DOHH2 (cell line): Measurements from ENCODE around the gene SLIT1.

Source experiments
- EZH2phosphoT487 ChIP-seq: fragments of 200-600 bp; sonication (generic); IDR thresholded peaks from 2 replicates; pipeline ENCODE4 v1.6.1; 2017; ENCODE audit warnings: borderline replicate concordance, mild to moderate bottlenecking, antibody characterized with exemption, low read length, moderate library complexity, mixed read lengths
- TF ChIP-seq, protein P1 (sequence below): fragments of 200-600 bp; sonication (generic); IDR thresholded peaks from one replicate; pipeline ENCODE4 v1.5.1; 2014; ENCODE audit warnings: antibody characterized with exemption, mild to moderate bottlenecking, low read depth, low read length; ENCODE audit not compliant: poor library complexity, severe bottlenecking

DNA sequence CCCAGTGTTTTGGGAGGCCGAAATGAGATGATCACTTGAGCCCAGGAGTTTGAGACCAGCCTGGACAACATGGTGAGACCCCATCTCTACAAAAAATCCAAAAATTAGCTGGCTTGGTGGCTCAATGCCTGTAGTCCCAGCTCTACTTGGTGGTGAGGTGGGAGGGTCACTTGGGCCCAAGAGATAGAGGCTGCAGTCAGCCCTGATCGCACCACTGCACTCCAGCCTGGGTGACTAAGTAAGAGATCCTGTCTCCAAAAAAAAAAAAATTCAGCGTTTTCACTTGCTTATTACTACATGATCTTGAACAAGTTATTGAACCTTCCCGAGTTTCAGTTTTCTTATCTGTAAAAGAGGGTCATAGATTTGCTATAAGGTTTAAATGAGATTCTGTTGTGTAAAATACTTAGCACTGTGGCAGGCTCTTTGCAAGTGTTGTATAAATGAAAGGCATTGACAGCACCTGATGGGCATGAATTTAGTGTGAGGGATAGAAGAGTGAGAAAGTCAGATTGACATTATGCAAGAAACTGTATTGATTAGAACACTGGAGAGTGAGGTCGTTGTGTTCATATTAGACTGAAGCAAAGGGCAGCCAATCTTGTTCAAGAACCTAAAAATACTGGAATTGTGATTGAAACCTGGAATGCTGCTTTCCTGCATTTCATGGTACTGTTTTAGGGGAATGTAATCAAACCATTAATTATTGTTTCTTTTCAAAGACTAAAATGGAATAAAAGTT lies 216.9 kb downstream of the SLIT1 start:
- TF ChIP-seq, protein P1, sequence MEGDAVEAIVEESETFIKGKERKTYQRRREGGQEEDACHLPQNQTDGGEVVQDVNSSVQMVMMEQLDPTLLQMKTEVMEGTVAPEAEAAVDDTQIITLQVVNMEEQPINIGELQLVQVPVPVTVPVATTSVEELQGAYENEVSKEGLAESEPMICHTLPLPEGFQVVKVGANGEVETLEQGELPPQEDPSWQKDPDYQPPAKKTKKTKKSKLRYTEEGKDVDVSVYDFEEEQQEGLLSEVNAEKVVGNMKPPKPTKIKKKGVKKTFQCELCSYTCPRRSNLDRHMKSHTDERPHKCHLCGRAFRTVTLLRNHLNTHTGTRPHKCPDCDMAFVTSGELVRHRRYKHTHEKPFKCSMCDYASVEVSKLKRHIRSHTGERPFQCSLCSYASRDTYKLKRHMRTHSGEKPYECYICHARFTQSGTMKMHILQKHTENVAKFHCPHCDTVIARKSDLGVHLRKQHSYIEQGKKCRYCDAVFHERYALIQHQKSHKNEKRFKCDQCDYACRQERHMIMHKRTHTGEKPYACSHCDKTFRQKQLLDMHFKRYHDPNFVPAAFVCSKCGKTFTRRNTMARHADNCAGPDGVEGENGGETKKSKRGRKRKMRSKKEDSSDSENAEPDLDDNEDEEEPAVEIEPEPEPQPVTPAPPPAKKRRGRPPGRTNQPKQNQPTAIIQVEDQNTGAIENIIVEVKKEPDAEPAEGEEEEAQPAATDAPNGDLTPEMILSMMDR: no peak
- no peak for TF ChIP-seq EZH2phosphoT487
